Tibial nerve (tissue), 4 donors: ENCODE results near the gene DMBT1.

Experiments
- CTCF ChIP-seq, 5 experiments: fragments of 200-600 bp in 3 of 5; fragments of 450-650 bp in 2 of 5; sonication (generic) in 3 of 5; IDR thresholded peaks; one replicate each; pipeline ENCODE4 v1.5.1; 2016 to 2019; ENCODE audit warnings: antibody characterized with exemption in 5 of 5, mild to moderate bottlenecking in 3 of 5, moderate library complexity in 2 of 5
- EP300 ChIP-seq, 2 donors: sonication (generic); formaldehyde crosslinking; IDR thresholded peaks; one replicate each; pipeline ENCODE4 v1.6.1; 2017; ENCODE audit warnings: antibody characterized with exemption in 2 of 2, mild to moderate bottlenecking in 1 of 2

- no peak for TF ChIP-seq CTCF (IDR thresholded peaks at IDR 0.05)
- TF ChIP-seq EP300 (IDR thresholded peaks at IDR 0.05): no peak
Measured at GRCh38 chr10:122639801-122640200, 79.2 kb downstream of the DMBT1 start.
